Measurements from ENCODE around the gene SLC12A6.
"Not testable (repeated sequence)": the region's sequence is repeated elsewhere in the genome, so short reads cannot be mapped to it uniquely, and the experiment has no call there.

SLC12A6 gene

DNA sequence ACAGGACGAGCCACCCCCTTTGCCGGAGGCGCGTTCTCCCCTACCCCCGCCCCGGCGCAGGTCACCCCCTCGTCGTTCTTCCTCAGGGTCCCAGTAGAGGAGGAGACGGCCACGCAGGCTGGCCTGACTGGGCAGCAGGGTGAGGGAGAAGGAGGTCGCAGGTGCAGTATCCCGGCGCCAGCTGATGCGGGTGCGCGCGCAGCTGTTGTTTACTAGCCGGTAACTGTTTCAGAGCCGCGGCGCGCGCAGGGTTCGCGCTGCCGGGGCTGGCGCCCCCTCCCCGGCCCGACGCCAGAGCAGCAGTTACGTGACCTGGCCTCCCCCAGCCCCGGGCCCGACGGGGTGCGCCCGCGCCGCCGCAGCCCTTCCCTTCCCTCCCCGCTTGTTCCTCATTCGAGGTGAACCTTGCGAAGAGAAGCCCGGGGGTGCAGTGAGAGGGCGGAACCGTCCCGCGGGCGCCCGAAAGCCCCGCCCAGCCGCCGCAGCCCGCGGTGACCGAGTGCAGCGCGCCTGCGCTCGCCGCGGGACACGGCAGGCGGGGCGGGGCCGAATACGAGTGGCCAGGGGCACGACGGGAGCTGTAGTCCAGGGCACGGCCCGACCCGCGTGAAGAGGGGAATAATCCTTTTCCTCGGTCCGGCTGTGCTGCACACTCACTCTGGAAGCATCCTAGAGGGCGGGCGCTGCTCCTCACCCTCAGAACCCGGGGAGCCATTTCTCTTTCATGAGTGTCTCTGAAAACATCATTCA is at the start of gene SLC12A6:
Gene SLC12A6 (minus strand): TSS at position 225 of the 750 bp plus-strand sequence. CDS start 1,101 bp downstream, outside the sequence.
- no peaks in the 10 kb centered on the region for H3K27me3 ChIP-seq (ENCODE audit: insufficient read depth, low read length)
- H3K4me3 ChIP-seq (ENCODE audit: low read length), result peak within 1 kb of the TSS; percentile 88
- H3K4me1 ChIP-seq (ENCODE audit: insufficient read depth, low read length), result 0 out of 2 replicates have a peak, but pooled peaks cover 3% of the 10 kb centered on the region
- no peaks in the 10 kb centered on the region for H3K9me3 ChIP-seq (ENCODE audit: insufficient read depth, low read depth, low read length)
- H3K27ac ChIP-seq (ENCODE audit: low read length), result no peak within 1 kb of the TSS
- H3K9ac ChIP-seq (ENCODE audit: low read depth, low read length), result peak within 1 kb of the TSS; percentile 82
- H3K36me3 ChIP-seq (ENCODE audit: insufficient read depth, low read depth, low read length), result peaks cover 32% of the 10 kb centered on the region

DNA sequence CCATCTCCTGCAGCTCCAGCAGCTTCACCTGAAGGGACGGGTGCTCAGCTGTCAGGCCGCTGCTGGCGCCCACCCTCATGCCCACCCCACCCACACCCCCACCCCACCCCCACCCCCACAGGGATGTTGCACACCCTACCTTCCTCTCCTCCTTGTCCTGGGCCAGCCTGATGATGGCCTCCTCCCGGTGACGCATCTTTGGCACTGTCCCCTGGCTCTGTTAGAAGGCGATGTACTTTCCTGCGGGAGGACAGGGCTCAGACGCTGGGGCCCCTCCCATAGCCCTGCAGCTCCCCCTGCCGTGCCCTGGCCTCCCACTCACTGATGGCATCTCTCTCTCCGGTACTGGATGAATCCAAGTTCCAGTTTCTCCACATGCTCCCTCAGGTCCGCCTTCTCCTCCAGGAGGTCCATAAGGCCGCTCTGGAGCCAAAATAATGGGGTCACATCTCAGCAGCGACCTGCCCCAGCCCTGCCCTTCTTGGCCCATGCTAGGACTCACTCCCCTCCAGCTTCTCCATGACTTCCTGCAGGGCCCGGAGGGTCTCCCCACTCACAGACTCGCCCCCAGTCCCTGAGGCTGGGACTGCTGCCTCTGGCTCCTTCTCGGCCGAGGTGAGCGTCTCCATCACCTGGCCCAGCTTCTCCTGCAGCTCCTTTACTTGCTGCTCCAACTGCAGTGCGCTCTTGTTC is 44.4 kb upstream of the SLC12A6 start:
- H3K4me1 ChIP-seq (ENCODE audit: insufficient read depth, low read length); H3K27ac ChIP-seq (ENCODE audit: low read length); H3K4me3 ChIP-seq (ENCODE audit: low read length); H3K27me3 ChIP-seq (ENCODE audit: insufficient read depth, low read length); H3K36me3 ChIP-seq (ENCODE audit: insufficient read depth, low read depth, low read length); H3K9me3 ChIP-seq (ENCODE audit: insufficient read depth, low read depth, low read length); H3K9ac ChIP-seq (ENCODE audit: low read depth, low read length): not testable (repeated sequence)

GRCh38 chr15:34380491-34380890 is 42.9 kb upstream of the SLC12A6 start:
- H3K4me1 ChIP-seq (ENCODE audit: insufficient read depth, low read length); H3K9me3 ChIP-seq (ENCODE audit: insufficient read depth, low read depth, low read length); H3K36me3 ChIP-seq (ENCODE audit: insufficient read depth, low read depth, low read length); H3K27me3 ChIP-seq (ENCODE audit: insufficient read depth, low read length); H3K9ac ChIP-seq (ENCODE audit: low read depth, low read length); H3K4me3 ChIP-seq (ENCODE audit: low read length); H3K27ac ChIP-seq (ENCODE audit: low read length): not testable (repeated sequence)

GRCh38 chr15:34376856-34377255 is 39.3 kb upstream of the SLC12A6 start:
- Histone ChIP-seq H3K9me3 (ENCODE audit: insufficient read depth, low read depth, low read length) (0 out of 2 replicates have a peak, but pooled peaks cover 4% of the 10 kb centered on the region), H3K27ac (ENCODE audit: low read length) (no peak overlapping the region), H3K4me1 (ENCODE audit: insufficient read depth, low read length) (peaks cover 5% of the 10 kb centered on the region; the same call in 1 of the 2 replicates), H3K27me3 (ENCODE audit: insufficient read depth, low read length) (0 out of 2 replicates have a peak, but pooled peaks cover 4% of the 10 kb centered on the region), H3K4me3 (ENCODE audit: low read length) (no peak overlapping the region), H3K9ac (ENCODE audit: low read depth, low read length) (no peak overlapping the region), H3K36me3 (ENCODE audit: insufficient read depth, low read depth, low read length) (no peaks in the 10 kb centered on the region)

GRCh38 chr15:34375541-34375940 is 38.0 kb upstream of the SLC12A6 start:
- not testable (repeated sequence) for H3K27ac ChIP-seq (ENCODE audit: low read length); H3K9me3 ChIP-seq (ENCODE audit: insufficient read depth, low read depth, low read length); H3K27me3 ChIP-seq (ENCODE audit: insufficient read depth, low read length); H3K36me3 ChIP-seq (ENCODE audit: insufficient read depth, low read depth, low read length); H3K4me3 ChIP-seq (ENCODE audit: low read length); H3K4me1 ChIP-seq (ENCODE audit: insufficient read depth, low read length); H3K9ac ChIP-seq (ENCODE audit: low read depth, low read length)

DNA sequence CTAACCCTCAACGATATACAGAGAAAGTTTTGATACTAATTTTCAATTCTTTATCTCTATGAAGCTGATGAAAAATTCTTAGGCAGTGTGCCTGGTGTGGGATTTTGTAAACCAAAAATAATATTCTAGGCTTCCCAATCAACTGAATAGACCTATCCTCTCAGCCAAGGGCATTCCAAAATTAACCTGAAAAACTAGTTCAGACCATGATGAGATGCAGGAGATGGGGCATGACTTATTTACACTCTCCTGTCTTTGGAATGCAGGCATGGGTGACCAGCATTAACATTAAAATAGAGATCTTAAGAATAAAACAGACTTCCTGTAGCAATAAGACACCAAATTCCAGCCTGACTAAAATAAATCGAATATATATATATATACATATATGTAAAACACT is 37.2 kb upstream of the SLC12A6 start:
- H3K27me3 ChIP-seq (ENCODE audit: insufficient read depth, low read length), result 0 out of 2 replicates have a peak, but pooled peaks cover 4% of the 10 kb centered on the region
- H3K27ac ChIP-seq (ENCODE audit: low read length), result no peak overlapping the region
- H3K9me3 ChIP-seq (ENCODE audit: insufficient read depth, low read depth, low read length), result 0 out of 2 replicates have a peak, but pooled peaks cover 4% of the 10 kb centered on the region
- no peak overlapping the region for H3K9ac ChIP-seq (ENCODE audit: low read depth, low read length)
- no peak overlapping the region for H3K4me3 ChIP-seq (ENCODE audit: low read length)
- peaks cover 8% of the 10 kb centered on the region for H3K4me1 ChIP-seq (ENCODE audit: insufficient read depth, low read length)
- H3K36me3 ChIP-seq (ENCODE audit: insufficient read depth, low read depth, low read length), result no peaks in the 10 kb centered on the region

GRCh38 chr15:34373951-34374350 is 36.4 kb upstream of the SLC12A6 start:
- no peak overlapping the region for H3K27ac ChIP-seq (ENCODE audit: low read length)
- 0 out of 2 replicates have a peak, but pooled peaks cover 4% of the 10 kb centered on the region for H3K27me3 ChIP-seq (ENCODE audit: insufficient read depth, low read length)
- H3K9ac ChIP-seq (ENCODE audit: low read depth, low read length), result no peak overlapping the region
- H3K9me3 ChIP-seq (ENCODE audit: insufficient read depth, low read depth, low read length), result 0 out of 2 replicates have a peak, but pooled peaks cover 4% of the 10 kb centered on the region
- no peaks in the 10 kb centered on the region for H3K36me3 ChIP-seq (ENCODE audit: insufficient read depth, low read depth, low read length)
- peaks cover 8% of the 10 kb centered on the region for H3K4me1 ChIP-seq (ENCODE audit: insufficient read depth, low read length)
- H3K4me3 ChIP-seq (ENCODE audit: low read length), result no peak overlapping the region

DNA sequence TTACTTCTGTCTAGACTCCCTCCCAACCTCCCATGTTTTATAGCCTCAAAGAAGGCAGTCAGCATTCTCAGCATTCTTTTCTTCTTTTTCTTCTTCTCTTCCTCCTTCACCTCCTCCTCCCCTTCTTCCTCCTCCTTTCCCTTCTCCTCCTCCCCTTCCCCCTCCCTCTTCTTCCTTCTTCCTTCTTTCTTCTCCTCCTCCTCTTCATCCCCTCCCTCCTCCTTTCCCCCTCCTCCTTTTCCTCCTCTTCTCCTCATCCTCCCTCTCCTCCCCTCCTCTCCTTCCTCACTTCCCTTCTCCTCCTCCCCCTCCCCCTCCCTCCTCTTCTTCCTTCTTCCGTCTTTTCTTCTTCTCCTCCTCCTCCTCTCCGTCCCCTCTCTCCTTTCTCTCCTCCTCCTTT is 33.1 kb upstream of the SLC12A6 start:
- Histone ChIP-seq H3K4me1 (ENCODE audit: insufficient read depth, low read length) (peaks cover 12% of the 10 kb centered on the region), H3K36me3 (ENCODE audit: insufficient read depth, low read depth, low read length) (no peaks in the 10 kb centered on the region), H3K27ac (ENCODE audit: low read length) (no peak overlapping the region), H3K27me3 (ENCODE audit: insufficient read depth, low read length) (no peaks in the 10 kb centered on the region), H3K9me3 (ENCODE audit: insufficient read depth, low read depth, low read length) (0 out of 2 replicates have a peak, but pooled peaks cover 1% of the 10 kb centered on the region), H3K9ac (ENCODE audit: low read depth, low read length) (no peak overlapping the region), H3K4me3 (ENCODE audit: low read length) (no peak overlapping the region)

- Histone ChIP-seq H3K27ac (ENCODE audit: low read length) (no peak overlapping the region), H3K4me3 (ENCODE audit: low read length) (no peak overlapping the region), H3K27me3 (ENCODE audit: insufficient read depth, low read length) (no peaks in the 10 kb centered on the region), H3K36me3 (ENCODE audit: insufficient read depth, low read depth, low read length) (no peaks in the 10 kb centered on the region), H3K9ac (ENCODE audit: low read depth, low read length) (no peak overlapping the region), H3K9me3 (ENCODE audit: insufficient read depth, low read depth, low read length) (no peaks in the 10 kb centered on the region), H3K4me1 (ENCODE audit: insufficient read depth, low read length) (peaks cover 15% of the 10 kb centered on the region)
Measured at GRCh38 chr15:34370129-34370528, 32.5 kb upstream of the SLC12A6 start.

DNA sequence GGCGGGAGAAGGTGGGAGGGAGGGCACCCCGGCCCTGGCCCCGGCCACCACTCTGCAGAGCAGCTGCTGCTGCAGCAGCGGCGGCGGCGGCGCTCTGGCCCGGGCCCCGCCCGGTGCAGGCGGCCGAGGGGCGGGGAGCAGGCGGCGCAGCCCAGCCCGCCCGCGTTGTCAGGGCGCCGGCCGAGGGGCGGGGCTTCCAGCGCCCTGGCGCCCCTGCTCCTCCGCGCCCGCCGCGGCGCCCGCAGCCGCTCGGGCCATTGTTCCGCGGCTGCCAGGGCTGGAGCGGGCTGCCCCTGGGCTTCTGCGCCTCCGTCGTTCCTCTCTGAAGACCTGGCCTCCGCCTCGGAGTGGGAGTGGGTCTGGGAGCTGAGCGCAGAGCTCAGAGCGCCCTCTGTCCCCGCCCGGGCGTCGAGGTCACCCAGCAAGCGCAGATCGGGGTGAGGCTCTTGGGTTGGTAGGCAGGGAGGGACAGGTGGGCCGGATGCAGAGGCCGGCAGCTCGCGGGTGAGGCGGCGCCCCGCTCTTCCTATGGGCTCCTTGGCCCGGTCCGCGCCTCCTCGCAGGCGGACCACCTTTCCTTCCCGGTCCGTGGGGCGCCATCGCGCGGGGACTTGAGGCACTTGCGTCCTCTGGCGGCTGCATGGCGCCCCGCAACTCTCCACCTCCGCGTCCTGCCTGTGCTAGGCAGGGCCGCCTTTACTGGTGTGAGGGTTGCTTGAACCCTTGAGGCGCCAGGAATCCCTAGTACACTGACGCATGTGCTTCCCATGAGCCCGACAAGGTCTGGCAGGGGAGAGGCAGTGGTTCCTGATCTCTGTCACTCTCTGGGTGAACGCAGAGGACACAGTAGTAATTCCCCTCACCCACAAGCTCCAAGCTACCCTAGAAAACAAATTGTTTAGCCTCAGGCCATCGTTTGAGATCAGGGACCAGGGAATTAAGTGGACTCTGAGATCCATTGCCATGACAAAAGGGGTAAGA is 29.8 kb upstream of the SLC12A6 start, which contains the start of gene LPCAT4:
Gene LPCAT4 (minus strand): TSS at position 96 of the 981 bp plus-strand sequence. CDS start 96 bp downstream, outside the sequence.
- Histone ChIP-seq H3K27me3 (ENCODE audit: insufficient read depth, low read length) (no peaks in the 10 kb centered on the region), H3K9ac (ENCODE audit: low read depth, low read length) (peak within 1 kb of the TSS; percentile 87), H3K9me3 (ENCODE audit: insufficient read depth, low read depth, low read length) (no peaks in the 10 kb centered on the region), H3K4me1 (ENCODE audit: insufficient read depth, low read length) (peaks cover 15% of the 10 kb centered on the region), H3K4me3 (ENCODE audit: low read length) (peak within 1 kb of the TSS; percentile 74), H3K36me3 (ENCODE audit: insufficient read depth, low read depth, low read length) (peaks cover 18% of the 10 kb centered on the region), H3K27ac (ENCODE audit: low read length) (peak within 1 kb of the TSS; percentile 40)
